ENCODE measurements around the gene SIPA1L3. TPM values are rescaled to one million over a fixed set of nuclear protein-coding genes. Genes with fewer than 3 reads are reported as not detected.

SIPA1L3 gene
- total RNA-seq, 1 donor from 2014 or later, result 3.4 TPM

DNA sequence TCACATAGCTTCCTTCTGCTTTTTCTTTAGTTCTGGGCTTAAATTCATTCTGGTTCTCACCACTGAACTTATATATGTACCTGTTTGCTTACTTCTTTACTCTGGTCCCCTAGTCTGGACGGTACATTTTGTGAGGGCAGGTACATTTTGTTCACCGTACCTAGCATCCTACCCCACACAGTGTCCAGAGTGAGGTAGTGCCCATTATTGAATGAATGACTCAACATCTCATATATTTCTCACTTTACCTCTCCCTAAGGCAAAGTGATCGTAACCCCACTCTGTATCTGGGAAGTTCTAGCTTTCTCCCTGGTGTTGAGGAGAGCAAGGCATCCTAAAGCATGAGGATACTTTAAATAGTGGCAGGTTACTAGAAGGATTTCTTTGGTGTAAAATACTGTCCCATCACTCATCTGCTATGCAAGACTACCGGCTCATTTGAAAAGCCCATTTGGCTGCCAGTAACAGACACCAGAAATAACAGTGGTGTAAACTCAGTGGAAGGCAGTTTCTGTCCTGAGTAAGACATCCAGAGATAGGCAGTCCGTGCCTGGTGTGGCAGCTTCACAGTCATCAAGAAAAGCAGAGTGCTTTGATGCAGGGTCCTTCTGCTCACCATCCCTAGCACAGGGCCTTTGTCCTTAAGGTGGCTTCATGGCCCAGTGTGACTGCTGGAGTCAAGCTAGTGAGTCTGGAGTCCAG lies 111.8 kb downstream of the SIPA1L3 start:
- TF ChIP-seq, protein P1, sequence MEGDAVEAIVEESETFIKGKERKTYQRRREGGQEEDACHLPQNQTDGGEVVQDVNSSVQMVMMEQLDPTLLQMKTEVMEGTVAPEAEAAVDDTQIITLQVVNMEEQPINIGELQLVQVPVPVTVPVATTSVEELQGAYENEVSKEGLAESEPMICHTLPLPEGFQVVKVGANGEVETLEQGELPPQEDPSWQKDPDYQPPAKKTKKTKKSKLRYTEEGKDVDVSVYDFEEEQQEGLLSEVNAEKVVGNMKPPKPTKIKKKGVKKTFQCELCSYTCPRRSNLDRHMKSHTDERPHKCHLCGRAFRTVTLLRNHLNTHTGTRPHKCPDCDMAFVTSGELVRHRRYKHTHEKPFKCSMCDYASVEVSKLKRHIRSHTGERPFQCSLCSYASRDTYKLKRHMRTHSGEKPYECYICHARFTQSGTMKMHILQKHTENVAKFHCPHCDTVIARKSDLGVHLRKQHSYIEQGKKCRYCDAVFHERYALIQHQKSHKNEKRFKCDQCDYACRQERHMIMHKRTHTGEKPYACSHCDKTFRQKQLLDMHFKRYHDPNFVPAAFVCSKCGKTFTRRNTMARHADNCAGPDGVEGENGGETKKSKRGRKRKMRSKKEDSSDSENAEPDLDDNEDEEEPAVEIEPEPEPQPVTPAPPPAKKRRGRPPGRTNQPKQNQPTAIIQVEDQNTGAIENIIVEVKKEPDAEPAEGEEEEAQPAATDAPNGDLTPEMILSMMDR (IDR thresholded peaks at IDR 0.05; ENCODE audit: insufficient read depth, low read length, severe bottlenecking), result no peak
- FAIRE-seq (peak; percentile 68), DNase-seq (ENCODE audit: low read depth) (no peak)
- Histone ChIP-seq H3K36me3 (ENCODE audit: control insufficient read depth, insufficient read depth, low read length) (no peaks in the 10 kb centered on the region), H3K4me3 (ENCODE audit: low read depth, low read length) (no peak overlapping the region), H3K27me3 (ENCODE audit: control insufficient read depth, insufficient read depth, low read length) (no peaks in the 10 kb centered on the region)

DNA sequence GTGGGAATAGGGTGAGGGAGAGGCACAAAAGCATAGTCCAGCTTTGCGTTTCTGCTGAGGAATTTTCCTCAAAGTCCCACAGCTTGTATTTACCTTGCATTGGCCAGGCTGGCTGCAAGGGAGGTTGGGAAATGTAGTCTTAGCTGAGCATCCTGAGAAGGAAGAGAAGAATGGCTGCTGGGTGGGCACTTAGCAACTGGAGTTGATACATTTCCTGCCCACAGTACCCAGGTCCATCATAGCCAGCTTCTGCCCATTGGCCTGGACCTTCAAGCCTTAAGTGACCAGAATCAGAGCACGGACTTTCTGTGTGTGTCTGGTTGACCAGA lies 112.4 kb downstream of the SIPA1L3 start:
- H3K27me3 ChIP-seq (ENCODE audit: control insufficient read depth, insufficient read depth, low read length), result no peaks in the 10 kb centered on the region
- TF ChIP-seq, protein P1 (IDR thresholded peaks at IDR 0.05; ENCODE audit: insufficient read depth, low read length, severe bottlenecking), result no peak
- H3K4me3 ChIP-seq (ENCODE audit: low read depth, low read length), result no peak overlapping the region
- H3K36me3 ChIP-seq (ENCODE audit: control insufficient read depth, insufficient read depth, low read length), result no peaks in the 10 kb centered on the region
- FAIRE-seq, result no peak
- no peak for DNase-seq (ENCODE audit: low read depth)

DNA sequence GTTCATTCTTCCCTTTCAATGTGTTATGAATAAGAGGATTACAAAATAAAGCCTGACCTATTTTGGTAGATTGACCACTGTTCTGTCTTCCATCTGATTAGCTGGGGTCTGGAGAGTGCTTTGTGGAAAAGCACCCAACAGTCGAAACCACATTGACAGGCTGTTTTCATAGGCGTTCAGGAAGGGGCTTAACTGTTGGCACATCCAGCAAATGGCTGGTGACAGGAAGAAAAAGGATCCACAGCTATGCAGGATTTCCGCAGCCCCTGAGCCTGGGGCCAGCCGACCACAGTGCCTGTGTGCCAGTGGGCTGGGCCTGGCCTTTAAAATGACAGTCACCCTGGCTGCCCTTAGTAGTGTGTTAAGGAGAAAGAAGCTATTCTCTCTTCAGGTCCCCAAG lies 113.3 kb downstream of the SIPA1L3 start:
- Histone ChIP-seq H3K27me3 (ENCODE audit: control insufficient read depth, insufficient read depth, low read length) (no peaks in the 10 kb centered on the region), H3K36me3 (ENCODE audit: control insufficient read depth, insufficient read depth, low read length) (no peaks in the 10 kb centered on the region), H3K4me3 (ENCODE audit: low read depth, low read length) (no peak overlapping the region)
- FAIRE-seq (no peak), DNase-seq (ENCODE audit: low read depth) (no peak)
- TF ChIP-seq, protein P1 (IDR thresholded peaks at IDR 0.05; ENCODE audit: insufficient read depth, low read length, severe bottlenecking), result no peak

DNA sequence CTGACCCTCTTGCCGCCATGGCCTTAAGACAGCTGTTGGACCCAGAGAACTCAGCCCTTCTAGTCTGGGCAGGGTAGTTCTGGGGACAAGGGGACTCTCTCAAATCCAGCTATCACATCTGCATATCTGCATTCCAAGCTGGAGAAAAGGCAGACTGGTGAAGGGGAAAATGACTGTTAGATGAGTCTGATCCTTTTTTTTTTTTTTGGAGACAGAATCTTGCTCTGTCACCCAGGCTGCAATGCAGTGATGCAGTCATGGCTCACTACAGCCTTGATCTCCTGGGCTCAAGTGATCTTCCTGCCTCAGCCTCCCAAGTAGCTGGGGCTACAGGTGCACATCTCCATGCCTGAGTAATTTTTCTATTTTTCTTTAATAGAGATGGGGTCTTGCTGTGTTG lies 114.3 kb downstream of the SIPA1L3 start:
- DNase-seq (ENCODE audit: low read depth) (no peak), FAIRE-seq (no peak)
- H3K27me3 ChIP-seq (ENCODE audit: control insufficient read depth, insufficient read depth, low read length), result no peaks in the 10 kb centered on the region
- TF ChIP-seq, protein P1 (IDR thresholded peaks at IDR 0.05; ENCODE audit: insufficient read depth, low read length, severe bottlenecking), result no peak
- H3K4me3 ChIP-seq (ENCODE audit: low read depth, low read length), result no peak overlapping the region
- H3K36me3 ChIP-seq (ENCODE audit: control insufficient read depth, insufficient read depth, low read length), result no peaks in the 10 kb centered on the region

DNA sequence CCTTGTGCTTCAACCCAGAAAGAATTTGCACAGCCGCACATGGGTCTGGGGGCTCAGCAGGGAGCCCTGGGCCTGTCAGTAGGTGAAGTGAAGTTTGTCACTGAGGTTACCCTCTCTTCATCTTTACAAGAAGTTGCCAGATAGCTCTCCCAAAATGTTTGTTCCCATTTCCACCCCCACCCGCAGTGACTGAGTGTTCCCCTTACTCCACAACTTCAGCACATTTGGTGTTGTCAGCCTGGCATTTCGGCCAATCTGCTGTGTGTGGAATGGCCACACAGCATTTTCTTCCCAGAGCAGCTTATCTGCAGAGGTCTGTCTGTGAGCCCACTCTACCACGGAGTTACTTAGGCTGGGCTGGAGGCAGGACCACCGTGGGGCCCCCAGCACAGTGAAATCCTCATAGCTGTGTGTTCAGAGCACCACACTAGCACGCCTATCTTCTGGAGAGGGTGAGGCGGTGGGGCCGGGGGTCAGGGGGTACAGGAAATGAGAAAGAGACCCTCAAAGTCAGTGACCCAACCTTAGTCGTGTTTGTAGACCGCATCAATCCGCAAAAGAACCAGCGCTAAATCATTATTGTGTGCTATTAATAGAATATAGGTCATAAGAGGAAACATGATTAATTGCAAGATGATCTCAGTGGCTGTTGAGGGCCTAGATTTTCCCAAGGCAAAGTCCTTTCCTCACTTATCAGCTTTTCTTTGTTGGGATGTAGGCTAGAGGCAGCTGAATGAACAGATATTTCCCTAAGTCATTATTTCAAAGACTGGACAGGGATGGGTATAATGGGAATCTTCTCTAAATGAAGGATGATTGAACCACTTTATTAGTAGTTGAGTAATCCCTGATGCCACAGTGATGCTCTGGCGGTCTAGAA lies 116.0 kb downstream of the SIPA1L3 start:
- DNase-seq (ENCODE audit: low read depth) (peak; percentile 45), FAIRE-seq (no peak)
- no peaks in the 10 kb centered on the region for H3K36me3 ChIP-seq (ENCODE audit: control insufficient read depth, insufficient read depth, low read length)
- no peak overlapping the region for H3K4me3 ChIP-seq (ENCODE audit: low read depth, low read length)
- TF ChIP-seq, protein P1 (IDR thresholded peaks at IDR 0.05; ENCODE audit: insufficient read depth, low read length, severe bottlenecking), result no peak
- H3K27me3 ChIP-seq (ENCODE audit: control insufficient read depth, insufficient read depth, low read length), result no peaks in the 10 kb centered on the region
